ENCODE measurements around the gene TTC23L. TPM values are rescaled to one million over a fixed set of nuclear protein-coding genes. Genes with fewer than 3 reads are reported as not detected.

TTC23L gene
- total RNA-seq, 1 donor from 2014 or later = not detected

DNA sequence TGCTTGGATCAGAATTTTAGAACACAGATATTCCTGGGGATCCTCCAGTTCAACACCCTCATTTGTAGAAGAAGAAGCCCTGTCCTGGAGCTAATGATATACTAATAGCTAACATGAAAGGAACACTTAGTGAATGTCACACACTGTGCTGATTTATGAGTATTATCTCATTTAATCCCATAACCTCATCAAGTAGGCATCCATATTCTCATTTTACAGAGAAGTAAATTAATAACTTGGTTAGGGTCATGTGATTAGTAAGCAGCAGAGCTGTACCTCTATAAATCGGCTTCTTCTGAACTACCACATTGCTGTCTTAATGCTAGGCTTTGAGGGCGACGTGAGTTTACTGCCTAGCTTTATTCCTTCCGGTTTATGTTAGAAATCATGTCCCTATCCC lies 6.0 kb downstream of the TTC23L start:
- TF ChIP-seq, protein P1, sequence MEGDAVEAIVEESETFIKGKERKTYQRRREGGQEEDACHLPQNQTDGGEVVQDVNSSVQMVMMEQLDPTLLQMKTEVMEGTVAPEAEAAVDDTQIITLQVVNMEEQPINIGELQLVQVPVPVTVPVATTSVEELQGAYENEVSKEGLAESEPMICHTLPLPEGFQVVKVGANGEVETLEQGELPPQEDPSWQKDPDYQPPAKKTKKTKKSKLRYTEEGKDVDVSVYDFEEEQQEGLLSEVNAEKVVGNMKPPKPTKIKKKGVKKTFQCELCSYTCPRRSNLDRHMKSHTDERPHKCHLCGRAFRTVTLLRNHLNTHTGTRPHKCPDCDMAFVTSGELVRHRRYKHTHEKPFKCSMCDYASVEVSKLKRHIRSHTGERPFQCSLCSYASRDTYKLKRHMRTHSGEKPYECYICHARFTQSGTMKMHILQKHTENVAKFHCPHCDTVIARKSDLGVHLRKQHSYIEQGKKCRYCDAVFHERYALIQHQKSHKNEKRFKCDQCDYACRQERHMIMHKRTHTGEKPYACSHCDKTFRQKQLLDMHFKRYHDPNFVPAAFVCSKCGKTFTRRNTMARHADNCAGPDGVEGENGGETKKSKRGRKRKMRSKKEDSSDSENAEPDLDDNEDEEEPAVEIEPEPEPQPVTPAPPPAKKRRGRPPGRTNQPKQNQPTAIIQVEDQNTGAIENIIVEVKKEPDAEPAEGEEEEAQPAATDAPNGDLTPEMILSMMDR (conservative IDR thresholded peaks at IDR 0.05; ENCODE audit: low read depth, low read length) = no peak
- H3K4me3 ChIP-seq (ENCODE audit: low read depth, low read length) = no peak overlapping the region
- no peak for DNase-seq (ENCODE audit: low read depth)

DNA sequence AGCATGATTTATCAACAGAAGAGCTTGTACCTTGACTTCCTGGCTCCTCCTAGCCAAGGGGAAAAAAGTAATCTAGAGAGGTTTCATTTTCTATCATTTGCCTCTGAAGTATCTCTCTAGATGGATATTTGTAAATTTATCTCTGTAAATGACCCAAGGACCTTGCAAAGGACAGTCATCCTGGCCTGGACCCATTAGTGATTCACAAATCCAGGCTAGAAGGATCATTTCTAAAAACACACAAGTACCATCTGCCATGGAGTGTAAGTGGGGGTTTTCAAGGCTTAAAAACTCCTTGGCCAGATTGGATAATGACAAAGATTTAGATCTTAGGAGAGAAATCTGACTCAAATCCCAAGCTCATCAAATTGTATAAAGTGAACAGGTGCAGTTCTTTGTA lies 8.1 kb downstream of the TTC23L start:
- no peak for DNase-seq (ENCODE audit: low read depth)
- TF ChIP-seq, protein P1 (conservative IDR thresholded peaks at IDR 0.05; ENCODE audit: low read depth, low read length) = no peak
- no peak overlapping the region for H3K4me3 ChIP-seq (ENCODE audit: low read depth, low read length)

DNA sequence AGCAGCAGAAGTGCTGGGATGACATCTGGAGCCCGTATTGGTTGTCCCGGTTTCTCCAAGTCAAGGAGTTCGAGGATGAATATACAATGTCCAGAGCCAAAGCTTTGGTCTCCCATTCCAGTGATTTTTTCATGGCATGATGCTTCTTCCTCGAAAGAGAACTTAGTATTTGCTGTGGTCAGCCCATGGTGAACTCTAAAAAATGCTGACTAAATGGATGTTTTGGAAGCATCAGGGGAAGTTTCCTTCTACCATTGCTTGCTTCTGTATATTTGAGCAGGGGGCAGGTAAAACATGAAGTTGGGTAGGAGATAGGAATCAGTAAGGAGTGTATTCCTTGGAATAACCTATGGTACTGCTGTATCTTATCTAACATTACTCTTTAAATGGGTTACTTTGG lies 8.6 kb downstream of the TTC23L start:
- DNase-seq (ENCODE audit: low read depth) = no peak
- TF ChIP-seq, protein P1 (conservative IDR thresholded peaks at IDR 0.05; ENCODE audit: low read depth, low read length) = no peak
- no peak overlapping the region for H3K4me3 ChIP-seq (ENCODE audit: low read depth, low read length)

DNA sequence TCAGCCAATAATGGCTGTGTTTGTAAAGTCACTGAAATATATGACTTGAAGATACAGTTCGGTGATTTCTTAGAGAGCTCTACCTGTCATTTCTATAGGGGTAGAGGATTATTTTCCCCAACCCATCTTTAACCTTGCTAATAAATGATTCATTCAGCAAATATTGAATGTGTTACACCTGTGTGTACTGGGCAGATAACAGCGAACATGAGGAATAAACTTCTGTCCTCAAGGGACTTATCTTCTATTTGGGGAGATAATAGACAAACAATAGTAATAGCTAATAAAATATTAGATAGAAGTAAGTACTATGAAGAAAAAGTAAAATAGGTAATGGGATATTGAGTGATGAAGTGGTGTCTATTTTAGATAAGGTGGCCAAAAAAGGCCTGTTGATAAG lies 9.3 kb downstream of the TTC23L start:
- TF ChIP-seq, protein P1 (conservative IDR thresholded peaks at IDR 0.05; ENCODE audit: low read depth, low read length) = no peak
- no peak overlapping the region for H3K4me3 ChIP-seq (ENCODE audit: low read depth, low read length)
- no peak for DNase-seq (ENCODE audit: low read depth)

DNA sequence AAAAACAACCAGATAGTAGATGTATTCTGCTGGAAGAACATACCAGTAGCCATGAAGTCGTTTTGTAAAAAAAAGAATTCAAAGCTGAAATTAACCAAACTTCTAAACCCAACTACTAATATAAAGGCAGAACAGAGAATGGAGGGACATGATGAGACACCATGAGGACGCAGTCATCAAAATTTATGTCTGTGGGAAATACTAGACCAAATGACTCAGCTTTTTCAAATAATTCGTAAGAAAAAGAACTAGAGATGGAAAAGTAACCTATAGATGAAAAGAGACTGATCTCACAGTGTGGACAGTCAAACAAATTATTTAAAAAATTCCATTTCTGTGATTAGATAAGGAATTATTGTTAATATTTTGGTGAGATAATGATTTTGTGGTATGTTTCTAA lies 10.3 kb downstream of the TTC23L start:
- no peak overlapping the region for H3K4me3 ChIP-seq (ENCODE audit: low read depth, low read length)
- no peak for DNase-seq (ENCODE audit: low read depth)
- TF ChIP-seq, protein P1 (conservative IDR thresholded peaks at IDR 0.05; ENCODE audit: low read depth, low read length) = no peak

DNA sequence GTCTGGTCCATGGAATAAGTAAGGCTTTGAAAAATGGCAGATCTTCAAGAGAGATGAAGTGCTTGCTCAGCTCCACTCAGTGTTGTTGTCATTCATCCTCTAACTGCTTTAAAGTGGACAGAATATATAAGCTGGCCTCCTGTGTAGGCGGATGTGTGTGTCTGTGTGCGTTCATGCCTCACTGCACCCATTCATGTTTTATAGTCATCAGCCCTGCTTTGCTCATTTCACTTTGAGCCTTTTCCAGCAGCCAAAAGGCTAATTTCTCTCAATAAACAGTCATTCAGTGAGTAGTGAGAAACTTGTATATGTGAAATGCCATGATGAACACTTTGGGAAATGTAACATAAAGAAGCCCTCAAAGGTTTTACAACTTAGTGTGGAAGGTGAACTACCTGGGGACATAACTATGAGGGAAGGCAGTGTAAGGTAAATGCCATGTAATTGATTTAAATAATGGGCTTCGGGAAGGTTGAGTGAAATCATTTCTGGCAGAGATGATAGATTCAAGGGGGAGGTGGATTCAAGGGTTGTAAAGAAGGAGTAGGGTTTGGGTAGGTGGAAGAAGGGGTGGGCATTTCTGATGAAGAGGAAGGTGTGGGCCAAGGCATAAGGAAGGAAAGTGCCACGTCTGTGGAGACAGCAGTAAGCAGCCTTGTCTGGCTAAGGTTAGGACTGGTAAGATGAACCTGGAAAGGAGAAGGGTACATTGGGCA lies 15.7 kb downstream of the TTC23L start:
- TF ChIP-seq, protein P1 (conservative IDR thresholded peaks at IDR 0.05; ENCODE audit: low read depth, low read length) = no peak
- DNase-seq (ENCODE audit: low read depth) = no peak
- no peak overlapping the region for H3K4me3 ChIP-seq (ENCODE audit: low read depth, low read length)

DNA sequence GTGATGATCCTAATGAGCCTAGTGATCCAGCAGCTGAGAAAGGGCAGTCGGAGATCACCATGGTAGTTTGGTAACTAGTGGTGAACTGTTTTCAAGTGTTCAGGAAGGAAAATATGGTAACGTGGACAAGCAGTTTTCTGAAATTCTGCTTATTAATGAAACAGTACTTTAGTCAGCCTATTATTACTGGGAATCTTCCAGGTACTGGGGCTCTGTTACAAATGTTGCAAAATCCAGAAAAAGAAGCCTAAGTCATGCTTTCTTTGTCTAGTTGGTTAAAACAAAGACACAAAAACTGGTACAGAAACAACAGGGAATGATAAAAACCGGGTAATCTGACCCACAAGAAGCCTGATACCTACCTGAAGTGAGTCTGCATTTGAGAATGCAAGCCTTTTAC lies 18.2 kb downstream of the TTC23L start:
- no peak for DNase-seq (ENCODE audit: low read depth)
- TF ChIP-seq, protein P1 (conservative IDR thresholded peaks at IDR 0.05; ENCODE audit: low read depth, low read length) = no peak
- no peak overlapping the region for H3K4me3 ChIP-seq (ENCODE audit: low read depth, low read length)
